Panc1 (cell line): ENCODE results near the gene ANKRD13D. TPM values are rescaled to one million over a fixed set of nuclear protein-coding genes. Genes with fewer than 3 reads are reported as not detected.

Source experiments
- ATAC-seq: fragments of 200-7000 bp; cut with Tn5 transposase; 2 replicates; pipeline ENCODE4 v1.9.1; 2020; ENCODE audit warnings: mild to moderate bottlenecking, moderate library complexity
- BruUV-seq: library from RNA; stranded (reverse); fragments of 400-500 nt; replicated peaks from 2 replicates; lab custom pipeline; 2021; lab: Mats Ljungman, UMichigan
- CTCF ChIA-PET: fragments of 300-600 bp; sonication (Branson Sonifier 250); formaldehyde crosslinking; loops from one replicate; lab custom pipeline; 2022; ENCODE audit warnings: antibody characterized with exemption; lab: Charles Lee
- POLR2A ChIA-PET: fragments of 300-600 bp; sonication (Branson Sonifier 250); formaldehyde crosslinking; loops from one replicate; lab custom pipeline; 2022; ENCODE audit warnings: antibody characterized with exemption; lab: Charles Lee
- DNase-seq: peaks from one replicate; pipeline ENCODE4 v3.0.0-alpha.2; 2010; ENCODE audit warnings: low read depth, low spot score
- H3K27ac ChIP-seq: 2 replicates; pipeline ENCODE4 v1.5.1; 2011; ENCODE audit warnings: mild to moderate bottlenecking, low read length, inconsistent platforms
- H3K27me3 ChIP-seq: fragments of 200-500 bp; sonication (Bioruptor generic); 2 replicates; pipeline ENCODE4 v1.6.0; 2014; ENCODE audit warnings: low read length, inconsistent platforms; ENCODE audit not compliant: control insufficient read depth, insufficient read depth
- H3K36me3 ChIP-seq: fragments of 200-500 bp; sonication (Bioruptor generic); 2 replicates; pipeline ENCODE4 v1.5.1; 2014; ENCODE audit warnings: inconsistent platforms, mild to moderate bottlenecking, low read length, moderate library complexity; ENCODE audit not compliant: control insufficient read depth, insufficient read depth
- H3K4me1 ChIP-seq: 2 replicates; pipeline ENCODE4 v1.5.1; 2011; ENCODE audit warnings: inconsistent platforms, mild to moderate bottlenecking, low read length, moderate library complexity; ENCODE audit not compliant: control insufficient read depth, insufficient read depth
- H3K4me3 ChIP-seq, 2 experiments: 2 replicates each; pipeline ENCODE4 v1.5.1; 2011 to 2012; ENCODE audit warnings: low read depth in 2 of 2, low read length in 2 of 2, mild to moderate bottlenecking in 2 of 2, inconsistent platforms in 1 of 2, moderate library complexity in 1 of 2
- H3K9me3 ChIP-seq: fragments of 200-500 bp; sonication (Bioruptor generic); 2 replicates; pipeline ENCODE4 v1.5.1; 2014; ENCODE audit warnings: low read depth, mild to moderate bottlenecking, inconsistent platforms, low read length, moderate library complexity; ENCODE audit not compliant: control insufficient read depth, insufficient read depth
- POLR2AphosphoS5 ChIP-seq: IDR thresholded peaks from 2 replicates; pipeline ENCODE4 v1.6.1; 2012; ENCODE audit warnings: mild to moderate bottlenecking, low read depth, low read length, moderate library complexity
- SIN3A ChIP-seq: IDR thresholded peaks from 2 replicates; pipeline ENCODE4 v1.6.1; 2012; ENCODE audit warnings: low read depth, mild to moderate bottlenecking, low read length, moderate library complexity, borderline replicate concordance; ENCODE audit not compliant: insufficient read depth
- TCF7L2 ChIP-seq: IDR thresholded peaks from 2 replicates; pipeline ENCODE4 v1.6.1; 2011; ENCODE audit warnings: mild to moderate bottlenecking, low read depth, low read length, inconsistent platforms
- in situ Hi-C: cut with HindIII; loops from 2 replicates; pipeline ENCODE4 v1.10.0; 2016; ENCODE audit warnings: low sequenced_read_pairs, low pct_unique_long_range_greater_than_20kb
- intact Hi-C: fragments of 100-400 bp; cut with micrococcal nuclease; formaldehyde crosslinking; loops from one replicate; pipeline ENCODE4 v1.10.0; 2022; ENCODE audit not compliant: unreplicated experiment
- total RNA-seq: library from RNA; stranded (reverse); gene quantifications from one replicate; pipeline ENCODE4 v1.2.1, GENCODE V29; 2021; ENCODE audit not compliant: unreplicated experiment
- TF ChIP-seq, protein P1 (sequence below): fragments of 450-650 bp; IDR thresholded peaks from 2 replicates; pipeline ENCODE4 v1.5.1; 2017; ENCODE audit warnings: mild to moderate bottlenecking
- TF ChIP-seq, protein P2 (sequence below), 2 experiments: IDR thresholded peaks; 2 replicates each; pipeline ENCODE4 v1.6.1; 2011 to 2012; ENCODE audit warnings: low read depth in 2 of 2, control low read depth in 1 of 2, low read length in 1 of 2, mild to moderate bottlenecking in 1 of 2, moderate library complexity in 1 of 2; ENCODE audit not compliant: insufficient read depth in 1 of 2

Gene ANKRD13D
- total RNA-seq, 1 experiment from 2014 or later = 76.5 TPM

DNA sequence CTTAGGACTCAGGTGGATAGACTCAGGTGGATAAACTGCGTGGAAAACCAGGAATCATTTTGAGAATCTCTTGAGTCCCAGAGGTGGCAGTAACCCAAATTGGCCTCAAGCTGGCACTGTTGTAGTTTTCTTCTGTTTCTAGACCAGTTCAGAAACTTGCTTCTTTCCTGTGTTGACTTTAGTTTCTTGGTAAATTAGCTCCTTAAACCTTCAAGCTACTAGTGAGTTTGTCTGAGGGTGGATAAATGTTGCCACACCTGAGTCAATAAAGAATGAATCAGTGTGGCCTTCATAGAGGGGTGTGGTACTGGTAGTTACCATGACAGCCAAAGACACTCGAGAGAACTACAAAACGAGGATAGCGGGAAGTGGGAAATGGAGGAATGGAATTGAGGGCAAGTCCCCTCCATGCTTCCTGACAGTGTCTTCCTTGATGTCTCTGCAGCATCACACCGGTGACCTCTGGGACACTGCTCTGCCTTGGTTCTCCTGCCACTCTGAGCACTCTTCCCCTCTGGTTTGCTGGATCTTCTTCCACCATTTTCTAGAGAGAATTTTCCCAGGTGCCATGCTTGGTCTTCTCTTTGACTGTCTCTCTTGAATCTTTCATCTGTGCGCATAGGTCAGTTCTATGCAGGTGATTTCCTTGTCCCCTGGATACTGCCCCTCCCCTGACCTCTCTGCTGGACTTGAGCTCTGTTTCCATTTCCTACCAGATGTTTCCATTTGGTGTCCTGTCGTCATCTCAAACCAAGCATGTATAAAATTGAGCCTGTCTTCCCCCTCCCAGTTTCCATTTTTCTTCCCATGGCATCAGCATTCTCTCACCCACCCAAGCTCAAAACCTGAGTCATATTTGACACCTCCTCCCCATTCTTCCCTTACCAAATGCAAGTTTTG lies 57.1 kb downstream of the ANKRD13D start:
- DNase-seq (peak; percentile 89), ATAC-seq (peak; percentile 75)

DNA sequence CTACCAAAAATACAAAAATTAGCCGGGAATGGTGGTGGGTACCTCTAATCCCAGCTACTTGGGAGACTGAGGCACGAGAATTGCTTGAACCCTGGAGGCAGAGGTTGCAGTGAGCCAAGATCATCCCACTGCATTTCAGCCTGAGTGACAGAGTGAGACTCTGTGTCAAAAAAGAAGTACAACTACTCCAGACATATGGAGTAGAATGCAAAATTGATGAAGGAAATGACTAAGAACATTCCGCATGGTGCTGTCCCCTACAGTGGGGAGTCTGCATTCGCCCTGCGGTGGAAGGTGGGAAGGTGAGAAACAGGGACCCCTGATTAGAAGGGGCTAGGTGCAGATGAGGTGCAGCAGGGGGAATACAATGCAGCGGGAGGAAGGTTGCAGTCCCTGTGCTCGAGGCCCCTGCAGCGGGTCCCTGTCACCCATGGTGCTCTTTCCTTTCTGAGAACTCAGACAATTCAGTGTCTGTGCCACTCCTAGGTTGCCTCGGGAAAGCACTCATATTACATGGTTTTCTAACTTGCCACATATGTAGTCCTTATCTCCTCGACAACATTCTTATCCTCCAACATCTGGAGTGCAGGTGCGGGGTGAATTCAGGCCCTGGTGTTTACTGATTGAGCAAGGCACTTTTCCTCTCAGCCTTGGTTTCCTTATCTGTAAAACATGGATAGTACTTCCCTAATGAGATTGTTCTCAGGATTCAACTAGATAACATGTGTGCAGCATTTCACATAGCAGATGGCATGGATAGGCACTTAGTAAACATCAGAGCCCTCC lies 59.1 kb downstream of the ANKRD13D start:
- no peak for TF ChIP-seq POLR2AphosphoS5
- TF ChIP-seq, protein P1, sequence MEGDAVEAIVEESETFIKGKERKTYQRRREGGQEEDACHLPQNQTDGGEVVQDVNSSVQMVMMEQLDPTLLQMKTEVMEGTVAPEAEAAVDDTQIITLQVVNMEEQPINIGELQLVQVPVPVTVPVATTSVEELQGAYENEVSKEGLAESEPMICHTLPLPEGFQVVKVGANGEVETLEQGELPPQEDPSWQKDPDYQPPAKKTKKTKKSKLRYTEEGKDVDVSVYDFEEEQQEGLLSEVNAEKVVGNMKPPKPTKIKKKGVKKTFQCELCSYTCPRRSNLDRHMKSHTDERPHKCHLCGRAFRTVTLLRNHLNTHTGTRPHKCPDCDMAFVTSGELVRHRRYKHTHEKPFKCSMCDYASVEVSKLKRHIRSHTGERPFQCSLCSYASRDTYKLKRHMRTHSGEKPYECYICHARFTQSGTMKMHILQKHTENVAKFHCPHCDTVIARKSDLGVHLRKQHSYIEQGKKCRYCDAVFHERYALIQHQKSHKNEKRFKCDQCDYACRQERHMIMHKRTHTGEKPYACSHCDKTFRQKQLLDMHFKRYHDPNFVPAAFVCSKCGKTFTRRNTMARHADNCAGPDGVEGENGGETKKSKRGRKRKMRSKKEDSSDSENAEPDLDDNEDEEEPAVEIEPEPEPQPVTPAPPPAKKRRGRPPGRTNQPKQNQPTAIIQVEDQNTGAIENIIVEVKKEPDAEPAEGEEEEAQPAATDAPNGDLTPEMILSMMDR = no peak
- TF ChIP-seq, protein P2, sequence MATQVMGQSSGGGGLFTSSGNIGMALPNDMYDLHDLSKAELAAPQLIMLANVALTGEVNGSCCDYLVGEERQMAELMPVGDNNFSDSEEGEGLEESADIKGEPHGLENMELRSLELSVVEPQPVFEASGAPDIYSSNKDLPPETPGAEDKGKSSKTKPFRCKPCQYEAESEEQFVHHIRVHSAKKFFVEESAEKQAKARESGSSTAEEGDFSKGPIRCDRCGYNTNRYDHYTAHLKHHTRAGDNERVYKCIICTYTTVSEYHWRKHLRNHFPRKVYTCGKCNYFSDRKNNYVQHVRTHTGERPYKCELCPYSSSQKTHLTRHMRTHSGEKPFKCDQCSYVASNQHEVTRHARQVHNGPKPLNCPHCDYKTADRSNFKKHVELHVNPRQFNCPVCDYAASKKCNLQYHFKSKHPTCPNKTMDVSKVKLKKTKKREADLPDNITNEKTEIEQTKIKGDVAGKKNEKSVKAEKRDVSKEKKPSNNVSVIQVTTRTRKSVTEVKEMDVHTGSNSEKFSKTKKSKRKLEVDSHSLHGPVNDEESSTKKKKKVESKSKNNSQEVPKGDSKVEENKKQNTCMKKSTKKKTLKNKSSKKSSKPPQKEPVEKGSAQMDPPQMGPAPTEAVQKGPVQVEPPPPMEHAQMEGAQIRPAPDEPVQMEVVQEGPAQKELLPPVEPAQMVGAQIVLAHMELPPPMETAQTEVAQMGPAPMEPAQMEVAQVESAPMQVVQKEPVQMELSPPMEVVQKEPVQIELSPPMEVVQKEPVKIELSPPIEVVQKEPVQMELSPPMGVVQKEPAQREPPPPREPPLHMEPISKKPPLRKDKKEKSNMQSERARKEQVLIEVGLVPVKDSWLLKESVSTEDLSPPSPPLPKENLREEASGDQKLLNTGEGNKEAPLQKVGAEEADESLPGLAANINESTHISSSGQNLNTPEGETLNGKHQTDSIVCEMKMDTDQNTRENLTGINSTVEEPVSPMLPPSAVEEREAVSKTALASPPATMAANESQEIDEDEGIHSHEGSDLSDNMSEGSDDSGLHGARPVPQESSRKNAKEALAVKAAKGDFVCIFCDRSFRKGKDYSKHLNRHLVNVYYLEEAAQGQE (IDR thresholded peaks at IDR 0.05; ENCODE audit: insufficient read depth in 1 of 2, low read depth in 2 of 2, low read length in 1 of 2) = no peak
- TF ChIP-seq TCF7L2 = no peak
- no peak for TF ChIP-seq SIN3A
- in situ Hi-C loops = no loop called here
- ChIA-PET POLR2A (no interaction called here), CTCF (interaction anchor here (0.6 to 1.7 kb wide), 2 partner anchors 34 to 38 kb away, joined by 3 to 12 read pairs; no protein-coding TSS in a partner anchor)
- no peak for DNase-seq
- Histone ChIP-seq H3K36me3 (no peaks in the 10 kb centered on the region), H3K4me3 (no peak overlapping the region), H3K27ac (no peak overlapping the region), H3K4me1 (peaks cover 18% of the 10 kb centered on the region), H3K27me3 (no peaks in the 10 kb centered on the region), H3K9me3 (no peaks in the 10 kb centered on the region)
- ATAC-seq = no peak
- BruUV-seq = no TSS peak
- intact Hi-C loops = loop anchor here (5.0 kb wide), 1 partner anchor 34 kb away; no protein-coding TSS in a partner anchor

More for the DNA sequence above, 57.1 kb downstream of the ANKRD13D start:
- no peaks in the 10 kb centered on the region for H3K36me3 ChIP-seq
- H3K9me3 ChIP-seq = no peaks in the 10 kb centered on the region
- ChIA-PET CTCF (interaction anchor here (1.0 to 2.9 kb wide), 7 partner anchors 10 to 55 kb away, joined by 3 to 13 read pairs (median 5); partner anchors contain the start of gene PPP1CA), POLR2A (interaction anchor here (0.6 to 0.8 kb wide), 2 partner anchors 76 to 1446 kb away, joined by 3 read pairs; no protein-coding TSS in a partner anchor)
- intact Hi-C loops (loop anchor here (5.0 kb wide), 1 partner anchor 36 kb away; no protein-coding TSS in a partner anchor), in situ Hi-C loops (no loop called here)
- no peaks in the 10 kb centered on the region for H3K27me3 ChIP-seq
- no peak overlapping the region for H3K27ac ChIP-seq
- BruUV-seq = no TSS peak
- TF ChIP-seq, protein P2 (IDR thresholded peaks at IDR 0.05; ENCODE audit: insufficient read depth in 1 of 2, low read depth in 2 of 2, low read length in 1 of 2) = no peak
- TF ChIP-seq TCF7L2 (no peak), SIN3A (no peak), POLR2AphosphoS5 (no peak)
- TF ChIP-seq, protein P1 = peak; percentile 94
- H3K4me1 ChIP-seq = peaks cover 4% of the 10 kb centered on the region; the same call in 1 of the 2 replicates
- no peak overlapping the region for H3K4me3 ChIP-seq
